Colon (tissue), 2 donors: Measurements from ENCODE around the gene KIAA0586.

Experiments used
- FAIRE-seq: peaks from 2 replicates; lab custom pipeline; 2012; peaks lifted over from hg19 to GRCh38; lab: Jason Lieb, UNC
- donor health status: control.
- donor health status: control.

Gene KIAA0586

GRCh38 chr14:58598028-58598803 lies 170.7 kb downstream of the KIAA0586 start:
- no peak for FAIRE-seq

- FAIRE-seq = no peak
These were observed 171.4 kb downstream of the KIAA0586 start for GRCh38 chr14:58598804-58599525.

- FAIRE-seq = no peak
These were observed 172.2 kb downstream of the KIAA0586 start for GRCh38 chr14:58599707-58600106.
